ENCODE measurements around the gene XRCC5.

- TF ChIP-seq CTCF (IDR thresholded peaks at IDR 0.05) (no peak), POLR2A (IDR thresholded peaks at IDR 0.05) (no peak)
Measured at GRCh38 chr2:216161967-216162366, 52.8 kb downstream of the XRCC5 start.
